ENCODE results near the gene GPR161. TPM values are rescaled to one million over a fixed set of nuclear protein-coding genes. Genes with fewer than 3 reads are reported as not detected.
A peak's percentile ranks its signal among the peaks of the same experiment; 100 is the strongest.

GPR161 gene
- total and polyA plus RNA-seq, 2 donors (not counting 1 experiment from before 2014, with no cell fraction given) = 10.2 to 18.7 TPM

GRCh38 chr1:168053681-168054080 lies 83.0 kb downstream of the GPR161 start:
- H3K4me3 ChIP-seq (replicated peaks in 1 of 4; ENCODE audit: control extremely low read depth in 1 of 4, insufficient read depth in 1 of 4, low read depth in 3 of 4, low read length in 4 of 4) = no peak overlapping the region
- no peaks in the 10 kb centered on the region for H3K9me3 ChIP-seq (ENCODE audit: control insufficient read depth, insufficient read depth, low read depth, low read length)
- no peak overlapping the region for H2AFZ ChIP-seq (ENCODE audit: low read length)
- DNase-seq (ENCODE audit: low read depth in 2 of 2) = no peak
- peaks cover 1% of the 10 kb centered on the region for H4K20me1 ChIP-seq (ENCODE audit: control insufficient read depth, extremely low read depth, insufficient read depth, low read length)
- no peaks in the 10 kb centered on the region for H3K79me2 ChIP-seq (ENCODE audit: control insufficient read depth, insufficient read depth, low read length)
- TF ChIP-seq CTCF (conservative IDR thresholded peaks at IDR 0.05 in 1 of 2, IDR thresholded peaks at IDR 0.05 in 1 of 2; ENCODE audit: low read depth in 1 of 2, low read length in 2 of 2) (no peak), EZH2 (IDR thresholded peaks at IDR 0.05; ENCODE audit: low read length, missing control alignments) (no peak)
- no peak overlapping the region for H3K4me2 ChIP-seq (ENCODE audit: extremely low read depth, insufficient read depth, low read length)
- H3K27ac ChIP-seq (ENCODE audit: insufficient read depth, low read length) = no peak overlapping the region
- no peak overlapping the region for H3K9ac ChIP-seq (ENCODE audit: insufficient read depth, low read length)
- no peaks in the 10 kb centered on the region for H3K4me1 ChIP-seq (ENCODE audit: control insufficient read depth, extremely low read depth, insufficient read depth, low read length)
- H3K36me3 ChIP-seq (ENCODE audit: control insufficient read depth, insufficient read depth, low read length) = no peaks in the 10 kb centered on the region
- H3K27me3 ChIP-seq (ENCODE audit: control insufficient read depth, insufficient read depth, low read length) = no peaks in the 10 kb centered on the region

- Histone ChIP-seq H3K79me2 (ENCODE audit: control insufficient read depth, insufficient read depth, low read length) (no peaks in the 10 kb centered on the region), H3K9me3 (ENCODE audit: control insufficient read depth, insufficient read depth, low read depth, low read length) (no peaks in the 10 kb centered on the region), H3K27me3 (ENCODE audit: control insufficient read depth, insufficient read depth, low read length) (no peaks in the 10 kb centered on the region), H3K27ac (ENCODE audit: insufficient read depth, low read length) (no peak overlapping the region), H3K4me1 (ENCODE audit: control insufficient read depth, extremely low read depth, insufficient read depth, low read length) (no peaks in the 10 kb centered on the region), H4K20me1 (ENCODE audit: control insufficient read depth, extremely low read depth, insufficient read depth, low read length) (peaks cover 1% of the 10 kb centered on the region), H2AFZ (ENCODE audit: low read length) (no peak overlapping the region), H3K36me3 (ENCODE audit: control insufficient read depth, insufficient read depth, low read length) (no peaks in the 10 kb centered on the region), H3K9ac (ENCODE audit: insufficient read depth, low read length) (no peak overlapping the region), H3K4me2 (ENCODE audit: extremely low read depth, insufficient read depth, low read length) (no peak overlapping the region), H3K4me3 (replicated peaks in 1 of 4; ENCODE audit: control extremely low read depth in 1 of 4, insufficient read depth in 1 of 4, low read depth in 3 of 4, low read length in 4 of 4) (no peak overlapping the region)
- DNase-seq (ENCODE audit: low read depth in 2 of 2) = no peak
- TF ChIP-seq CTCF (conservative IDR thresholded peaks at IDR 0.05 in 1 of 2, IDR thresholded peaks at IDR 0.05 in 1 of 2; ENCODE audit: low read depth in 1 of 2, low read length in 2 of 2) = no peak
- TF ChIP-seq EZH2 (IDR thresholded peaks at IDR 0.05; ENCODE audit: low read length, missing control alignments) = no peak
Measured at GRCh38 chr1:168050880-168051279, 85.8 kb downstream of the GPR161 start.

- Histone ChIP-seq H3K79me2 (ENCODE audit: control insufficient read depth, insufficient read depth, low read length) (no peaks in the 10 kb centered on the region), H4K20me1 (ENCODE audit: control insufficient read depth, extremely low read depth, insufficient read depth, low read length) (peaks cover 1% of the 10 kb centered on the region), H3K4me1 (ENCODE audit: control insufficient read depth, extremely low read depth, insufficient read depth, low read length) (no peaks in the 10 kb centered on the region), H3K36me3 (ENCODE audit: control insufficient read depth, insufficient read depth, low read length) (no peaks in the 10 kb centered on the region), H3K4me2 (ENCODE audit: extremely low read depth, insufficient read depth, low read length) (no peak overlapping the region), H3K9me3 (ENCODE audit: control insufficient read depth, insufficient read depth, low read depth, low read length) (no peaks in the 10 kb centered on the region), H3K27ac (ENCODE audit: insufficient read depth, low read length) (no peak overlapping the region), H3K9ac (ENCODE audit: insufficient read depth, low read length) (no peak overlapping the region), H2AFZ (ENCODE audit: low read length) (no peak overlapping the region), H3K4me3 (replicated peaks in 1 of 4; ENCODE audit: control extremely low read depth in 1 of 4, insufficient read depth in 1 of 4, low read depth in 3 of 4, low read length in 4 of 4) (no peak overlapping the region), H3K27me3 (ENCODE audit: control insufficient read depth, insufficient read depth, low read length) (no peaks in the 10 kb centered on the region)
- no peak for TF ChIP-seq CTCF (conservative IDR thresholded peaks at IDR 0.05 in 1 of 2, IDR thresholded peaks at IDR 0.05 in 1 of 2; ENCODE audit: low read depth in 1 of 2, low read length in 2 of 2)
- no peak for TF ChIP-seq EZH2 (IDR thresholded peaks at IDR 0.05; ENCODE audit: low read length, missing control alignments)
- peak in 1 of 2 donors; percentile 10 for DNase-seq (ENCODE audit: low read depth in 2 of 2)
Measured at GRCh38 chr1:168050307-168050706, 86.4 kb downstream of the GPR161 start.
